Stomach (tissue), 4 donors: ENCODE results near the gene TMEM182.

Source experiments
- CTCF ChIP-seq, 7 experiments: fragments of 450-650 bp in 4 of 7; fragments of 200-600 bp in 3 of 7; sonication (generic) in 3 of 7; IDR thresholded peaks; one replicate each; pipeline ENCODE4 v1.5.1; 2016 to 2019; ENCODE audit warnings: antibody characterized with exemption in 7 of 7, control low read depth in 2 of 7, mild to moderate bottlenecking in 1 of 7
- POLR2AphosphoS5 ChIP-seq, 3 donors: sonication (generic); formaldehyde crosslinking; IDR thresholded peaks; one replicate each; pipeline ENCODE4 v1.6.1; 2016; ENCODE audit warnings: antibody characterized with exemption in 3 of 3

DNA sequence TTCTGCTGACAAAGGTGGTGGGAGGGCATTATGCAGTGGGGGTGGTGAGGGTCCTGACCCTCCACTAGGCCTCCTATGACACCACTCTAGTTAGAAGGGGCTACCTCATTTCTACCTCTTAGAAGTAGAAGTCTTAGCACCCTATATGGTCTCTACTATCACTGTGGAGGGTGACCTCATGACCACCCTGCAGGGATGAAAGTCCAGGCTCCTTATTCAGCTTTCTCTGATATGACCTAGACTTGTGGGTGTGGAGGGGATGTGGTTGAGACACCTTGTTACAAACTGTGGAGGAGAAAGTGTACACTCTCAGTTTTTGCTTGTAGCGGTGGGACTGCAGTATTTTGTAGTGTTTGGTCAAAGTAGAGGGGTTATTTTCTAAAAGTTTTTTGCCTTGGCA, 18.6 kb downstream of the TMEM182 start:
- TF ChIP-seq CTCF (IDR thresholded peaks at IDR 0.05) (no peak), POLR2AphosphoS5 (IDR thresholded peaks at IDR 0.05) (no peak)
